ENCODE results near the gene TFDP2. TPM values are rescaled to one million over a fixed set of nuclear protein-coding genes. Genes with fewer than 3 reads are reported as not detected.

Gene TFDP2
- total and polyA plus RNA-seq, 2 experiments from 2014 or later = 150 to 410 TPM

DNA sequence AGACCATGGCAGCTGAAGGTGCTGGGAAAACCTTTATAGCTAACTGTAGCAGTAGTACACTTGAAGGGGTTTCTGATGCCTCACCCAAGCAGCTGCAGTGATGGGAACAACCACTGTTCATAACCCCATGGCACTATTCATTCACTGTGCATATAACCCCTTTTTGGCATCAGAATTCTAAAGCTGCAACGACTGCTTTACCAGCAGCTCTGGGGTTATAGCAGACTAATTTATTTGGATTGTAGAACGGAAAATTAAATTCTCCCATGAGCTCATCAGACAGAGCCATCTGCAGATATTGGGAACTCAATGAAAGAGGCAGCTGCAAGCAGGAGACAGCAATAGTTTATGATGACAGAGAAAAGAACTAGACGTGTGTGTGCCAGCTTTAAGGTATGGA is 28.6 kb downstream of the TFDP2 start (continued):
- TF ChIP-seq, protein P1, sequence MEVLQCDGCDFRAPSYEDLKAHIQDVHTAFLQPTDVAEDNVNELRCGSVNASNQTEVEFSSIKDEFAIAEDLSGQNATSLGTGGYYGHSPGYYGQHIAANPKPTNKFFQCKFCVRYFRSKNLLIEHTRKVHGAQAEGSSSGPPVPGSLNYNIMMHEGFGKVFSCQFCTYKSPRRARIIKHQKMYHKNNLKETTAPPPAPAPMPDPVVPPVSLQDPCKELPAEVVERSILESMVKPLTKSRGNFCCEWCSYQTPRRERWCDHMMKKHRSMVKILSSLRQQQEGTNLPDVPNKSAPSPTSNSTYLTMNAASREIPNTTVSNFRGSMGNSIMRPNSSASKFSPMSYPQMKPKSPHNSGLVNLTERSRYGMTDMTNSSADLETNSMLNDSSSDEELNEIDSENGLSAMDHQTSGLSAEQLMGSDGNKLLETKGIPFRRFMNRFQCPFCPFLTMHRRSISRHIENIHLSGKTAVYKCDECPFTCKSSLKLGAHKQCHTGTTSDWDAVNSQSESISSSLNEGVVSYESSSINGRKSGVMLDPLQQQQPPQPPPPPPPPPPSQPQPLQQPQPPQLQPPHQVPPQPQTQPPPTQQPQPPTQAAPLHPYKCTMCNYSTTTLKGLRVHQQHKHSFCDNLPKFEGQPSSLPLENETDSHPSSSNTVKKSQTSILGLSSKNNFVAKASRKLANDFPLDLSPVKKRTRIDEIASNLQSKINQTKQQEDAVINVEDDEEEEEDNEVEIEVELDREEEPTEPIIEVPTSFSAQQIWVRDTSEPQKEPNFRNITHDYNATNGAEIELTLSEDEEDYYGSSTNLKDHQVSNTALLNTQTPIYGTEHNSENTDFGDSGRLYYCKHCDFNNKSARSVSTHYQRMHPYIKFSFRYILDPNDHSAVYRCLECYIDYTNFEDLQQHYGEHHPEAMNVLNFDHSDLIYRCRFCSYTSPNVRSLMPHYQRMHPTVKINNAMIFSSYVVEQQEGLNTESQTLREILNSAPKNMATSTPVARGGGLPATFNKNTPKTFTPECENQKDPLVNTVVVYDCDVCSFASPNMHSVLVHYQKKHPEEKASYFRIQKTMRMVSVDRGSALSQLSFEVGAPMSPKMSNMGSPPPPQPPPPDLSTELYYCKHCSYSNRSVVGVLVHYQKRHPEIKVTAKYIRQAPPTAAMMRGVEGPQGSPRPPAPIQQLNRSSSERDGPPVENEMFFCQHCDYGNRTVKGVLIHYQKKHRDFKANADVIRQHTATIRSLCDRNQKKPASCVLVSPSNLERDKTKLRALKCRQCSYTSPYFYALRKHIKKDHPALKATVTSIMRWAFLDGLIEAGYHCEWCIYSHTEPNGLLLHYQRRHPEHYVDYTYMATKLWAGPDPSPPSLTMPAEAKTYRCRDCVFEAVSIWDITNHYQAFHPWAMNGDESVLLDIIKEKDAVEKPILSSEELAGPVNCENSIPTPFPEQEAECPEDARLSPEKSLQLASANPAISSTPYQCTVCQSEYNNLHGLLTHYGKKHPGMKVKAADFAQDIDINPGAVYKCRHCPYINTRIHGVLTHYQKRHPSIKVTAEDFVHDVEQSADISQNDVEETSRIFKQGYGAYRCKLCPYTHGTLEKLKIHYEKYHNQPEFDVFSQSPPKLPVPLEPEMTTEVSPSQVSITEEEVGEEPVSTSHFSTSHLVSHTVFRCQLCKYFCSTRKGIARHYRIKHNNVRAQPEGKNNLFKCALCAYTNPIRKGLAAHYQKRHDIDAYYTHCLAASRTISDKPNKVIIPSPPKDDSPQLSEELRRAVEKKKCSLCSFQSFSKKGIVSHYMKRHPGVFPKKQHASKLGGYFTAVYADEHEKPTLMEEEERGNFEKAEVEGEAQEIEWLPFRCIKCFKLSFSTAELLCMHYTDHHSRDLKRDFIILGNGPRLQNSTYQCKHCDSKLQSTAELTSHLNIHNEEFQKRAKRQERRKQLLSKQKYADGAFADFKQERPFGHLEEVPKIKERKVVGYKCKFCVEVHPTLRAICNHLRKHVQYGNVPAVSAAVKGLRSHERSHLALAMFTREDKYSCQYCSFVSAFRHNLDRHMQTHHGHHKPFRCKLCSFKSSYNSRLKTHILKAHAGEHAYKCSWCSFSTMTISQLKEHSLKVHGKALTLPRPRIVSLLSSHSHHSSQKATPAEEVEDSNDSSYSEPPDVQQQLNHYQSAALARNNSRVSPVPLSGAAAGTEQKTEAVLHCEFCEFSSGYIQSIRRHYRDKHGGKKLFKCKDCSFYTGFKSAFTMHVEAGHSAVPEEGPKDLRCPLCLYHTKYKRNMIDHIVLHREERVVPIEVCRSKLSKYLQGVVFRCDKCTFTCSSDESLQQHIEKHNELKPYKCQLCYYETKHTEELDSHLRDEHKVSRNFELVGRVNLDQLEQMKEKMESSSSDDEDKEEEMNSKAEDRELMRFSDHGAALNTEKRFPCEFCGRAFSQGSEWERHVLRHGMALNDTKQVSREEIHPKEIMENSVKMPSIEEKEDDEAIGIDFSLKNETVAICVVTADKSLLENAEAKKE (CRISPR knock-in tag; IDR thresholded peaks at IDR 0.05) = no peak
- no peak for TF ChIP-seq NANOG (IDR thresholded peaks at IDR 0.05; ENCODE audit: borderline replicate concordance)
- TF ChIP-seq EZH2 (IDR thresholded peaks at IDR 0.05; ENCODE audit: low read depth, unreplicated experiment) = no peak
- no peak for TF ChIP-seq STAT1 (IDR thresholded peaks at IDR 0.05; ENCODE audit: unreplicated experiment)

DNA sequence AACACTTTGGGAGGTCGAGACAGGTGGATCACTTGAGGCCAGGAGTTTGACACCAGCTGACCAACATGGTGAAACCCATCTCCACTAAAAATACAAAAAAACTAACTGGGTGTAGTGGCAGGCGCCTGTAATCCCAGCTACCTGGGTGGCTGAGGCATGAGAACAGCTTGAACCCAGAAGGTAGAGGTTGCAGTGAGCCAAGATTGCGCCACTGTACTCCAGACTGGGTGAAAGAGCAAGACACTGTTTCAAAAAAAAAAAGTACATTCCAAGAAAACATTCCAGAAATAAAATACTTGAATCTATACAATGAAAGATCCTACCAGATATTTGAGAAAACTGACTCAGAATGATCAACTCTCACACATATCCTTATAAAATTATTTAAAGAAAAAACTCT is 30.4 kb downstream of the TFDP2 start:
- Mint-ChIP-seq H3K36me3 (ENCODE audit: low read depth) (no peaks in the 10 kb centered on the region), H3K27me3 (ENCODE audit: insufficient read depth, low read depth, poor library complexity) (no peaks in the 10 kb centered on the region), H3K4me1 (peaks cover 6% of the 10 kb centered on the region), H3K4me3 (no peak overlapping the region), H3K27ac (no peak overlapping the region), H3K9me3 (no peaks in the 10 kb centered on the region)
- DNase-seq (ENCODE audit: low spot score) = no peak
- no peak overlapping the region for H3K4me3 ChIP-seq
- no peak overlapping the region for H3K4me2 ChIP-seq
- H3K27me3 ChIP-seq (ENCODE audit: insufficient read depth) = no peaks in the 10 kb centered on the region
- no peak for ATAC-seq
- H3K9me2 ChIP-seq (ENCODE audit: insufficient read depth) = no peaks in the 10 kb centered on the region
- H2AFZ ChIP-seq = no peak overlapping the region
- no peaks in the 10 kb centered on the region for H3K36me3 ChIP-seq (ENCODE audit: insufficient read depth)
- no peaks in the 10 kb centered on the region for H3F3A ChIP-seq (replicated peaks; ENCODE audit: low read depth)
- H4K20me1 ChIP-seq (replicated peaks; ENCODE audit: insufficient read depth) = no peaks in the 10 kb centered on the region
- TF ChIP-seq CTCF (conservative IDR thresholded peaks at IDR 0.05; ENCODE audit: low read depth in 2 of 2) (no peak), JUNB (IDR thresholded peaks at IDR 0.05; ENCODE audit: unreplicated experiment) (no peak), ZNF331 (CRISPR knock-in tag; IDR thresholded peaks at IDR 0.05; ENCODE audit: low read depth) (no peak)
- H3K4me1 ChIP-seq (ENCODE audit: insufficient read depth) = peaks cover 8% of the 10 kb centered on the region; the same call in 1 of the 2 replicates
- no peak overlapping the region for H3K27ac ChIP-seq (ENCODE audit: low read depth)
- H3K79me2 ChIP-seq (replicated peaks; ENCODE audit: insufficient read depth) = 0 out of 2 replicates have a peak, but pooled peaks cover 3% of the 10 kb centered on the region

Measured in GM23338 (cell line).